H1 (cell line): ENCODE data around the gene PDIA3.

ENCODE experiments used
- EP300 ChIP-seq, 2 experiments: IDR thresholded peaks; 1 replicate in 1 of 2; 2 replicates in 1 of 2; pipeline ENCODE4 v1.6.1; 2011 to 2012; ENCODE audit warnings: low read depth in 2 of 2, low read length in 2 of 2, mild to moderate bottlenecking in 2 of 2, borderline replicate concordance in 1 of 2, inconsistent platforms in 1 of 2, moderate library complexity in 1 of 2
- KDM1A ChIP-seq: fragments of 200-600, 300-600 bp; sonication (generic); IDR thresholded peaks from 2 replicates; pipeline ENCODE4 v1.7.1; 2016; ENCODE audit warnings: mild to moderate bottlenecking, low read length, borderline replicate concordance
- NRF1 ChIP-seq: IDR thresholded peaks from 2 replicates; pipeline ENCODE4 v1.6.1; 2011; ENCODE audit warnings: mild to moderate bottlenecking, low read depth, low read length, improper control_type of control experiment
- POLR2AphosphoS5 ChIP-seq: IDR thresholded peaks from 2 replicates; pipeline ENCODE4 v1.6.1; 2011; ENCODE audit warnings: low read depth, low read length
- TAF1 ChIP-seq: IDR thresholded peaks from 2 replicates; pipeline ENCODE4 v1.6.1; 2011; ENCODE audit warnings: mild to moderate bottlenecking, low read depth, low read length
- TEAD4 ChIP-seq: IDR thresholded peaks from 2 replicates; pipeline ENCODE4 v1.6.1; 2012; ENCODE audit warnings: low read depth, low read length, inconsistent platforms, mixed read lengths
- TF ChIP-seq, protein P1 (sequence below), 3 experiments: IDR thresholded peaks; 1 replicate in 2 of 3; 2 replicates in 1 of 3; pipeline versions ENCODE4 v1.5.1 to v1.6.1; 2011; ENCODE audit warnings: low read length in 3 of 3, mild to moderate bottlenecking in 3 of 3, inconsistent platforms in 2 of 3, low read depth in 1 of 3, moderate library complexity in 1 of 3; ENCODE audit not compliant: insufficient read depth in 1 of 3; ENCODE audit errors: control extremely low read depth in 1 of 3

- TF ChIP-seq TAF1, result peak; percentile 82
- no peak for TF ChIP-seq TEAD4
- TF ChIP-seq POLR2AphosphoS5, result peak; percentile 94
- TF ChIP-seq, protein P1, sequence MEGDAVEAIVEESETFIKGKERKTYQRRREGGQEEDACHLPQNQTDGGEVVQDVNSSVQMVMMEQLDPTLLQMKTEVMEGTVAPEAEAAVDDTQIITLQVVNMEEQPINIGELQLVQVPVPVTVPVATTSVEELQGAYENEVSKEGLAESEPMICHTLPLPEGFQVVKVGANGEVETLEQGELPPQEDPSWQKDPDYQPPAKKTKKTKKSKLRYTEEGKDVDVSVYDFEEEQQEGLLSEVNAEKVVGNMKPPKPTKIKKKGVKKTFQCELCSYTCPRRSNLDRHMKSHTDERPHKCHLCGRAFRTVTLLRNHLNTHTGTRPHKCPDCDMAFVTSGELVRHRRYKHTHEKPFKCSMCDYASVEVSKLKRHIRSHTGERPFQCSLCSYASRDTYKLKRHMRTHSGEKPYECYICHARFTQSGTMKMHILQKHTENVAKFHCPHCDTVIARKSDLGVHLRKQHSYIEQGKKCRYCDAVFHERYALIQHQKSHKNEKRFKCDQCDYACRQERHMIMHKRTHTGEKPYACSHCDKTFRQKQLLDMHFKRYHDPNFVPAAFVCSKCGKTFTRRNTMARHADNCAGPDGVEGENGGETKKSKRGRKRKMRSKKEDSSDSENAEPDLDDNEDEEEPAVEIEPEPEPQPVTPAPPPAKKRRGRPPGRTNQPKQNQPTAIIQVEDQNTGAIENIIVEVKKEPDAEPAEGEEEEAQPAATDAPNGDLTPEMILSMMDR (IDR thresholded peaks at IDR 0.05; ENCODE audit: control extremely low read depth in 1 of 3, insufficient read depth in 1 of 3, low read depth in 1 of 3, low read length in 3 of 3), result no peak
- no peak for TF ChIP-seq NRF1
- TF ChIP-seq KDM1A, result no peak
- no peak for TF ChIP-seq EP300 (IDR thresholded peaks at IDR 0.05; ENCODE audit: borderline replicate concordance in 1 of 2, low read depth in 2 of 2, low read length in 2 of 2)
These were observed 54.3 kb downstream of the PDIA3 start, which contains the start of gene HYPK for GRCh38 chr15:43800286-43801141.
